ENCODE data around the gene VSTM2L.

- no peak for TF ChIP-seq CHD2 (IDR thresholded peaks at IDR 0.05; ENCODE audit: low read length, partially characterized antibody)
- TF ChIP-seq RAD21 (IDR thresholded peaks at IDR 0.05; ENCODE audit: low read length) = no peak
- TF ChIP-seq, protein P1, sequence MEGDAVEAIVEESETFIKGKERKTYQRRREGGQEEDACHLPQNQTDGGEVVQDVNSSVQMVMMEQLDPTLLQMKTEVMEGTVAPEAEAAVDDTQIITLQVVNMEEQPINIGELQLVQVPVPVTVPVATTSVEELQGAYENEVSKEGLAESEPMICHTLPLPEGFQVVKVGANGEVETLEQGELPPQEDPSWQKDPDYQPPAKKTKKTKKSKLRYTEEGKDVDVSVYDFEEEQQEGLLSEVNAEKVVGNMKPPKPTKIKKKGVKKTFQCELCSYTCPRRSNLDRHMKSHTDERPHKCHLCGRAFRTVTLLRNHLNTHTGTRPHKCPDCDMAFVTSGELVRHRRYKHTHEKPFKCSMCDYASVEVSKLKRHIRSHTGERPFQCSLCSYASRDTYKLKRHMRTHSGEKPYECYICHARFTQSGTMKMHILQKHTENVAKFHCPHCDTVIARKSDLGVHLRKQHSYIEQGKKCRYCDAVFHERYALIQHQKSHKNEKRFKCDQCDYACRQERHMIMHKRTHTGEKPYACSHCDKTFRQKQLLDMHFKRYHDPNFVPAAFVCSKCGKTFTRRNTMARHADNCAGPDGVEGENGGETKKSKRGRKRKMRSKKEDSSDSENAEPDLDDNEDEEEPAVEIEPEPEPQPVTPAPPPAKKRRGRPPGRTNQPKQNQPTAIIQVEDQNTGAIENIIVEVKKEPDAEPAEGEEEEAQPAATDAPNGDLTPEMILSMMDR (IDR thresholded peaks at IDR 0.05) = no peak
- no peak for TF ChIP-seq RXRA (IDR thresholded peaks at IDR 0.05; ENCODE audit: borderline replicate concordance, low read depth)
- no peak for TF ChIP-seq TEAD4 (IDR thresholded peaks at IDR 0.05; ENCODE audit: borderline replicate concordance, insufficient read depth)
Measured at GRCh38 chr20:37914367-37914671, 11.4 kb downstream of the VSTM2L start.

Measured in SK-N-SH (cell line).